HG02759 (cell line): Measurements from ENCODE around the gene ARL15.
"Not testable (repeated sequence)": the region's sequence is repeated elsewhere in the genome, so short reads cannot be mapped to it uniquely, and the experiment has no call there.

Experiments
- ATAC-seq: cut with Tn5 transposase; IDR thresholded peaks from one replicate; pipeline ENCODE4 v1.9.1; 2021; ENCODE audit warnings: mild to moderate bottlenecking, moderate library complexity; ENCODE audit not compliant: unreplicated experiment

ARL15 gene

DNA sequence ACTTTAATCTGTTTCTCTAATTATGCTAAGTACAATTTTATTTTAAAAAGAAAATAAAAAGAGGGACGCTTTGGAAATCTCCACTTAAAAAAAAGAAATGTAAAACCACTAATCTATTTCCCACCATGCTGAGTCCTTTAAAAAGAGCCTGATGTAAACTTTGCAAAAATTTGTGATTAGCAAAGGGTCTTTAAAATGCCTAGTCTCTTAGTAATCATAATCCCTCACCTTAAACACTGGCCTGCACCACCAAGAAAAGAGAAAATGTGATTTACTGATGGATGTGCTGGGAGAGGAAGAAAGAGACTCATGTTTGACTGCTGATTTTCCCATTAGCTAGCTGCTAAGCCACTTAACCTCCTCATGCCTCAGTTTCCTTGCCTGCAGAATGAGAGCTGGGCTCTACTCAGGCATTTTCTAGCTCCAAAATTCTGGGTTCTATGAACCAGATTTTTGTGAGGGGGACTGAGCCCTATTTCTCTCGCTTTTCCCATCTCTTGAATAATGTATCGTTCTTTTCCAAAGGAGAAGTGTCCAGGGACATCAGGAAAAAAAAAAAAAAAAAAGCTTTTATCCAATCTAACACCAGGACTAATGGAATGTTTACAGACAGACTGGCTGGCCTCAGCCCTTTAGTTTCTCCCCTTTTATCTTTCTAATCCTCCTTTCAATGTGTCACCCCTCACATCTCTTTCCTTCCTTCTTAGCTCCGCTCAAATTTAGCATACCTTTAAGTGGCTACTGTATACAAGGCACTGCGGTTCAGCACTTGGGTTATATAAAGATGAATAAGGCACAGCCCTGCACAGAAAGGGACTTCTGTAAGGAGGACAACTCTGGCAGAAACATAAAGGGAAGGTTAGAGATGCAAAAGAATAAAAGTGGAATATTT lies 312.4 kb downstream of the ARL15 start:
- no peak for ATAC-seq

DNA sequence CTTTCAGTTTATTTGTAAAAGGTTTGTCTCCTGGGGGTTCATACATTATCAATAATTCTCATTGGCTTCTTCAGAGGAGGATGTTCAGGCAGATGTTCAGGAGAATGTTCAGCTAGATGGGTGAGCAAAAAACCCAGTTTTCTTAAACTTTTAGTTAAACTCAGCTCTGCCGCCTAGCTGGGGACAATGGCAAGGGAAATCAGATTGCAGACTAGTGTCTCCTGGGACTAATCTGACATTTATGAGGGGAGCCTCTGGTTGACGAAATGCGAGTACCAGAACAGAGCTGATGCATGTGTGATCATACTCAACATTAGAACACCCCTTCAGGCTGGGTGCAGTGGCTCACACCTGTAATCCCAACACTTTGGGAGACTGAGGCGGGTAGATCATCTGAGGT lies 314.4 kb downstream of the ARL15 start:
- no peak for ATAC-seq

DNA sequence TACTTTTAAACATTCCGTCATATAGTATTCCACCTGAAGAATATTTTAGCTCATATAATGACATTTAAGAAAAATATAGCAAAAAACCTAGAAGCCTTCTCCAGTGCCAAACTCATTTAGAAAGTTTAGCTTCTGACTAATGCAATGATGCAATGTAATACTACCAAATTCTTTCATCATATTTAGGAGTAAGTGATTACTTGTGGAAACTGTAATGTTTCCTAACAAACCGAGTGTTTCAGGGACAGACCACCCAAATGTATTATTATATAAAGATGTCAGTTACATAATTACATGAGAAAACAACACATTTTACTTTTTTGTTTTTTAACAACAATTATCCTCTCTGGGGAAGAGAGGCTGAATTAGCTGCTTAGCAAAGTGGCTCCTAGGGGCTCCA lies 316.2 kb downstream of the ARL15 start:
- no peak for ATAC-seq

DNA sequence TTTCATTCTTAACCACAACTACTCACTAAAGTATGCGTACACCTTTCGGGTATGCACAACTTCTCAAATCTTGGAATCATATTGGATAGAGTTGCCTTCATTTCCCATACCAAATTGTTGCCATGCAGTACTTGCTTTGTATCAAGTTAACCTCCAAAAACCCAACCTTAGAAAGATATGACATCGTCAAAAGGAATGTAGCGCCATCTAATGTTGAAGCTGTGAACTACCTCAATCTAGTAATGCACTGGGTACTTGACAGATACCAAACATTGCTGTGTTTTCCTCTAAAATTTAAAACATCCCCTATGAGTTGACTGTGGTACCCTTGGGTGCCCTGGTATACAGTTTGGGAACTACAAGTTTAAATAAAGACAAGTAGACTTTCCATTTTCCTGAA lies 318.4 kb downstream of the ARL15 start:
- ATAC-seq = no peak

DNA sequence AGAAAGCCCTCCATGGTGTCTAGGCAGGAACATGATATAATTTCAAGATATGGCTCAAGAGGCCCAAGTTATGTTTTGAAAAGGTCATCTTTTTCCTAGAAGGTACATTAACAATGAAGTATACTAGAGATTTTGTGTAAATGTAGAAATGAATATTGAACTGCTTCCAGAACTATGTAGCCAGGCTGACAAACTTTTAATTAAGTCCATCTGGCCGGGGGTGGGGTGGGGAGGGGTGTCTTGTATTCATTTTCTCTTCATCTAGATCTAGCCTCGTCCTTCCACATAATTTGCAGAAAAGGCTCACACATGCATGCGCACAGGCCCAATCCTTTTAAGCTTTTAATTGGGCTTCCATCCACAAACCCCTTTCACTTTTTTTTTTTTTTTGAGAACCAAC lies 323.3 kb downstream of the ARL15 start:
- ATAC-seq = no peak

DNA sequence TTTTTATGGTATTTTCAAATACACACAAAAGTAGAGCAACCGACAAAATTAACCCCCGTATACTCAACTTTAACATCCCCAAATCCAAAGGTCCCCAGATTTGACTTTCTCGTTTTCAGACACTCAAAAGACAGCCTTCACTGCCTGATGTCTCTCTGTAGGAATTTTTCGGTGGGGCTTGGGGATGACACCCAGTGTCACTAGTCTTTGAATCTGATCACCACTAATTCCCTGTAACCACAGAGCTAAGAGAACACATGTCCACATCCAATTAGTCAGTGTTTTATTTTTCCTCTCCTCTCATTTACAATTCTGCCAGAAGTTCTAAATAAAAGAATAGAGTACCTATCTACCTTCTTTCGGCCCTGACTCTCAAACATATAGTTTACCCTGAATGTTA lies 324.6 kb downstream of the ARL15 start:
- ATAC-seq = no peak

DNA sequence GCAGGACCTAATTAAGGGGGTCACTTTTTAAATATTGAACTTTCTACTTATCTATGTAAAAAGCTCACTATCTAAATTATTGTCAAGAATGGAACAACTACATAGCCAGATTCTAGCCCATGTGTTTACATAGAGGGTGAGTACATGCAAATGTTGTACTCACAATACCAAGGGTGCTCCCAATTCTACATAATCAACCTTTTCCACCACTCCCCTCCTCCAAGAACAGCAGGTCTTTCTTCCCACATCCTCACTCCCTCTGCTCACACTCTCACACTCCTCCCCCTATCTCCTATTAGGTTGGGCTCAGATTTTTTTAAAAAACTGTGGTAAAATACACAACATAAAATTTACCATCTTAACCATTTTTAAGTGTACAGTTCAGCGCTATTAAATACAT lies 325.4 kb downstream of the ARL15 start:
- no peak for ATAC-seq

DNA sequence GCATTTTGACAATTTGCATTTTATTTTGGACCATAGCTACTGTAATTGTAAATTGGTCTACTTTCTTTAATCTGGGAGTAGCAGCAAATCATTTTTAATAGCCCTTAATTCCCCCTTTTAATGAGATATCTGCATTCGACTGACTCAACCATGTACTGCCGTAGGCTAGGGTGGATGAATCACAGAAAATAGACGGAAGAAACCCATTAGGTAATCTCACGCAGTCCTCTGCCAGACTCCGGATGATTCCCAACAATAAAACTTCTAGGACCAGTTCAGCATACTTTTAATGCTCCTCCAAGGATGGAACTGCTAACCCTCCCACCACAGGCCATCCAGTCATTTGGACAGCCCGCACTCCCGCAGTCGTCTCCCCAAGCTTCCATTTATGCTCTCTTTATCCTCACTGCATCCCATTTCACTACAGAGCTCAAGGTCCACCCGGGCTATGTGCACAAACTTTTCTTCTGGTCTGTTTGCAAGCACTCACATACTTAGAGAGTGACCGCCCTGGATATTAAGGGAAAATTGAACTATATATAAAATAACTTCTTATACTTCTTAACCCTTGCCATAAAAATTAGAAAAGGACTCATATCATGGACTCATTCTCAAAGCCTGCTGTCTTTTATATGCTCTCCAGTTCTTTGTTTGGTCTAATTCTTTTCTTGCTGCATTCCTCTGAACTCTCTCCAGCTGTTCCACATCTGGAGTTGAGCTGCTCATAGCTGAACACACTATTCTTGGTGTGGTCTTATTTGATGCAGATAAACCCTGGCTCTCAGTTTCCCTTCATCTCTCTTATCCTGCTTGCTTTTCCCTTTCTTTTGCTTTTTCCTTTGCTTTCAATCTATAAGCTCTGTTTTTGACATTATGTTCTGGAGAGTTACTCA lies 326.6 kb downstream of the ARL15 start:
- ATAC-seq = no peak

DNA sequence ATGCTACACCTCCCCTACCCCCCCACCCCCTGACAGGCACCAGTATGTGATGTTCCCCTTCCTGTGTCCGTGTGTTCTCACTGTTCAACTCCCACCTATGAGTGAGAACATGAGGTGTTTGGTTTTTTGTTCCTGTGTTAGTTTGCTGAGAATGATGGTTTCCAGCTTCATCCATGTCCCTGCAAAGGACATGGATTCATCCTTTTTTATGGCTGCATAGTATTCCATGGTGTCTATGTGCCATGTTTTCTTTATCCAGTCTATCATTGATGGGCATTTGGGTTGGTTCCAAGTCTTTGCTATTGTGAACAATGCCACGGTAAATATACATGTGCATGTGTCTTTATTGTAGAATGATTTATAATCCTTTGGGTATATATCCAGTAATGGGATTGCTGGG lies 328.1 kb downstream of the ARL15 start:
- ATAC-seq = not testable (repeated sequence)

DNA sequence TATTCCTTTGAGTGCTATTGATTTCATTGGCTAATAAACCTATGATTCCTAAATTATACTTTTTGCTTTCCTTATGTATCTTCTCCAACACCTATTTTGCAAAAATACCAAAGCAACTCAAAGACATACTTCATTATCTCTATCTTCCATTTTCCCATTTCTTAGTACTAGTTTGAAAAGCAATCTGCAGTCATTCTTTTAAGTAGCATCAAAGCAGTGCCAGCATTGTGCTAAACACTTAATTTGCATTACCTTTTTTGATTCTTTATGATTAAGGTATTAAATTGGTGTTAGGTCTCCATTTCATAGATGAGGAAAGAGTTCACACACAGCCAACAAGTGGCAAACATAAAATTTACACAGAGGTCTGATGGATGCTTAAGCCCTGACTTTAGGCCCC lies 330.3 kb downstream of the ARL15 start:
- no peak for ATAC-seq

DNA sequence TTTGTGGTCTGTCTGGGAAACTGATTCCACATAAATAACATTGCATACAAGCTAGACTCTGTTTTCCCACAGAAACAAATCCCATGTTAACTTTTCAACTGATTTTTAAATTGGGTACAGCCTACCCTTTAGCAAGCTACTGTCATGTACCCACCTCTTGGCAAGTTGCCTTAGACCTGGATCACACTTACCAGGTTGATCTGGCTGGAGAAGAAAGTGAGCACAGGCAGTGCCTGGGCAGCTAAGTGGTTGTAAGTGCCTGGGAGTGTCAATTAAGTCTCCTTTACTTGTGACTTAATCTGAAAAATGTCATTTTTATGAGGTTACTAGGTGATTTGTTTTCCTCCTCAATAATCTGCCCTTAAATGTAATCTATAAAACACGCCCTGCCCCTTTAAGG lies 336.4 kb downstream of the ARL15 start:
- ATAC-seq = no peak

DNA sequence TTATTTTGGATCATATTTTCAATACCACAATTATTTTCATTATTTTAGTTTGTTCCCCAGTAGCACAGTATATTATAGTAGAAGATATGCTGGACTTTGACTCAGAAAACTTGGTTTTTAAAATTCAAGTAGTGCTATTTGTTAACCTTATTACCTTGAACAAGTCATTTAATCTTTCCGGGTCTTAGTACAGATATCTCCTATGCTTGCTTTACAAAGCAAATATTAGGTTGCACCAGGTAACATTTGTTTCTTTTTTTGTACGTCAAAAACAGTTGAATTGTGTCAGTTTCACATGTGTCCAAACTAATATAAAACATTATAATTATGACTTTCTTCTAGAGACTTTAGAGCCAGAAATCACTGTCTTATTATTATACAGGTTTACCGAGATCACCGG lies 338.1 kb downstream of the ARL15 start:
- ATAC-seq = no peak

DNA sequence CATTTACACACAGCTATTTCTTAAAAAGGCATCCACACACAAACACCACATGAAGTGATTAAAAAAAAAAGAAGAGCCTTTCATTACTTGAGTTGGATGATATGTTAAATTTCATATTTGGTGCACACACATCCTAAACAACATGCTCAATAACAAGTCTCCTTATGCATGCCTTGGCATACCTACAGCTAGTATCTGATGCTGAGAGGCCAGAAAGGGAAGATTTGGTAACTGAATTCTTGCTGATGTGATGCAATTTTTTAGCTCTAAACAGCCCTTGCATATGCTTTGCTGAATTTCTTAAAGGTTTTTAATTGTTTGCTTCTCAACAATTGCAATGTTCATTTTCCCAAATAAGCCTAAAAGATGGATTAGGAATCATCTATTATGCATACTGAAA lies 338.8 kb downstream of the ARL15 start:
- ATAC-seq = no peak

DNA sequence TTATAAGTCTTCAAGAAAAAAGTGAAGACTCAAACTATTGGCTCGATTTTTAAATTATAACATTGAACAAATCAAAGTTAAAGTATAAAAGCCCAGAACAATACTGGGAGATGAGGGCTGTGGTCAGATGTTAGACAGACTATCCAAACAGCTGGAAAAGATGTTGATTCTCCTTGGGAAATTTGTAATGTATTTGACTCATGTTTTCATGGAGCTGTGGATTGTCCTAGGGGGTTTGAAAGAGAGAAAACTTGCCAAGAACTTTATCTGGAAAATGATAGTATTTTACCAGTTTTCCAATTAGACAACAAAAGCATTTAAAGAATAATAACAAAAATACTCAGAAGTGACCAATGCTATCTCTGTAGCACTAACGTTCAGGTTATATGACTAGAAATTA lies 339.2 kb downstream of the ARL15 start:
- no peak for ATAC-seq

DNA sequence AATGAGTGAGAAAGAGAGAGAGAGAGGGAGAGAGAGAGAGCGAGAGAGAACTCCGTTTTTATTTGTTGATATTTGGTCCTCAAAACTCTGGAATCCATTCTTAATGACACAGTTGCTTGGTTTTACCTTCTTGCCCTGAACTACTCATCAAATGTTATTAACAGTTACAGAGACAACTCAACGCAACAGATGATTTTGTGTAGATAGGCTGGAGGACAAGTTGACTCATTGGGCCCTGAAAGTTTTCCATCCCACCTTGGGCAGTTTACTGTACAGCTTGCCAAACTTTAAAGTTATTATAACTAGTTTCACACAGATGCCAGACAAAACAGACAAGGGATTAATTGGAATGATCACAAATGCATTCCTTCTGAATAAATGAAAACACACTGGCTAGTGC lies 339.9 kb downstream of the ARL15 start:
- ATAC-seq = no peak

DNA sequence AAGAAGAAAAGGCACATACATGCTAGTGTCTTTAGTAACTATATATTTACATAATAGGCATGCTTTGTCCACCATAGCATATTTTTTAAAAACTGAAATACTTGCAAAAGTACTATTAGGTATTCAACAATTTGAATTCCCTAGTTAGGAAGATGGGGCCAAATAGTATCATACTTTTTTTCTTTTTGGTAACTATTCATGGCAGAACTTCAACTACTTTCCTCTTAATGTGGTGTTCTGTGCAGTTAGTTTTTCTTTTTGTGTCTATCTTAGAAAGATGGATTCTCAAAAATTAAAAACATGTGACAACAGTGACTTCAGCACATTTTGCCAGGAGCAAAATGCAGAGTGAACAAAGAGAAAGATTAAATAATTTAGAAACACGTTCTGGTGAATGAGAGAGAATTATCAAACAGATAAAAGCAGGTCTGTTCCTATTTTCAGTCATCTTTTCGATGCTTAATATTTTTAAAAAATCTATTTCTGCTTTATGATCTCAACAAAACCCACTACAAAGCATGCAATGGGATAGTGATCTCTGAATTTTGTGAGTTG lies 341.1 kb downstream of the ARL15 start:
- no peak for ATAC-seq

DNA sequence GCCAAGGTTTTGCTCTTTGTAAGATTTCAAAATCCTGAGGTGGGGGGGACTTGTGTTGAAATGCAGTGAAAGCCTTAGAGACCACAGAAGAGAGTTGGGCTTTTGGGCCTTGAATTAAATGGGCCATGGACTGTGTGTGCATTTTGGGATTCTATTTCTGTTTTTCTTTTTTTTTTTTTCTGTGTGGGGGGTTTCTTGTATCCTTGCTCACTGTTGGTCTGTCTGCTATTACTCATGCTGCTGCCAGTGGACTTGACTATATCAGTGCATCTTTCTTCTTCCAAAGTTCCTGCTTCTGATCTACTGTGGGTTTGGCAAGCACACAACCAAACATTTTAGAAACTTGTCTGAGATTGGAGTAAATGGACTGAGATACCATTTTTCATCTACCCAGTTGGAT lies 344.9 kb downstream of the ARL15 start:
- ATAC-seq = no peak

DNA sequence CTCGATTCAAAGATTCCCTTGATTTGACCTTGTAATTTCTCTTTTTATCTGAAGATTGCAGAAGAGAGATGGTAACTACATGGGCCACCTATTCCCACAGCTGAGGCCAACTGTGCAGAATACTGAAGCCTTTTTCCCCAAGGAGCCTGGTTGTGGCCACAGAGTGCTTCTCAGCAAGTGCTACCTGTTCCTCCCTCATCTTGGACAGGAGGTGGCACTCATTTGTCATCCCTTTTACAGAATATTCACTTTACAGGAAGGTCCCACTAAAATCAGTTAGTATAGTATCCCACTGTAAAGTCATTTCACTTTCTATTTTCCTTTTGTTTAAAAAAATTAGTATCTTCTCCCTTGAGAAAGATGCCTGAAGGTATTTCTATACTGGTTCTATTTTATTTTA lies 346.4 kb downstream of the ARL15 start:
- ATAC-seq = no peak

DNA sequence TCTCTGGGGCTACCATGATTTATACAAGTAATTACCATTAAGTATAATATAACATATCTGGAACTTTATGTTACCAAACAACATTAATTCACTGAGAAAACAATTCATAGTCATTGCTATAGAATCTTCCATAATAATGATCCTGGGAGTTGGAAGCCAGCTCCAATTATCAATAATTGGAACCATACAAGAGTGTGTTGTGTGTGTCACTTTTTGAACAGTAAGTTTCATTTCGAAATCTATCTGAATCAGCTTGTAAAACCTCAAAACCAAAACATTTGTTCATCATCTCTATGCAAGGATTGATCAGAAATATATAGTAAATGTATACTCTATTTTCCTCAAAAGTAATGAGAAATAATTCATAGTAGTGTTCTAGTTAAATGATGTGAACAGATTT lies 348.1 kb downstream of the ARL15 start:
- ATAC-seq = no peak

DNA sequence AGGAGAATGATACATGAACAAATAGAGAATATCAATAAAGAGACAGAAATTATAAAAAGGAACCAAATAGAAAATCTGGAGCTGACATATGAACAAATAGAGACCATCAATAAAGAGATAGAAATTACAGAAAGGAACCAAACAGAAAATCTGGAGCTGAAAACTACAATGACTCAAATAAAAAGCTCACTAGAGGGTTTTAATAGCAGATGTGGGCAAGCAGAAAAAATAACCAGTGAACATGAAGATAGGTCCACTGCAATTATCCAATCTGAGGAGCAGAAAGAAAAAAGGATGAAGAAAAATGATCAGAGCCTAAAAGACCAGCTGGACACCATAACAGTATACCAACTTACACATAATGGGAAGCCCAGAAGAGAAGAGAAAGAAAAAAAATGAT lies 353.7 kb downstream of the ARL15 start:
- ATAC-seq = no peak

DNA sequence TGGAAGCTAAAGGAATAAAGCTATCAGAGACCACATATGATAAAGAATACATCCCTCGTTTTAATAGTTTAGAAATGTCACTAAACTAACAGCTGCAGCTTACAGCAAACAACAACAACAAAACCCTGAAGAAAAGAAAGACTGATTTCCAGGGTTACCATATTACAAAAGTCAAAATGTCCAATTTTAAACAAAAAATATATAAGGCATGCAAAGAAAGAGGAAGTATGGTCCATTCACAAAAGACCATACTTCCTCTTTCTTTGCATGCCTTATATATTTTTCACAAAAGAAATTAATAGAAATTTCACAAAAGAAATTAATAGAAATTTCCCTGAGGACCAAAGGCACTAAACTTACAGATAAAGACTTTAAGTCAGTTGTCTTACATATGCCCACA lies 354.2 kb downstream of the ARL15 start:
- ATAC-seq = no peak

DNA sequence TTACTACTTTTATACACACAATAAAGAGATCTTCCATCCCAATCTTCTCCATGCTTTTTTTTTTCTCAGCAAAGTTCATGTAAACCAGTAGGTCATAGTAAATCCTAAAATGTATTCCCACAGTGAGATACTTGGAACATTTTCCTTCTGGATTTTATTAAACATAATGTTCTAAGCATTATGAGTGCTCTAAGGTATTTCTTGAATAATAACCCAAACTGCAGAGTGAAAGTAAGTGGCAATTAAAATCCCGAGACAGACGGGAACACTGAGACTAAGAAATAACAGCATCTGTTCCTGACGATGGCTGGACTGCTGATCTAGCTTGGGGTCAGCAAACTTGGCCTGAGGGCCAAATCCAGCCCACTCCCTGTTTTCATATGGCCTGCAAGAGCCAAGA lies 359.8 kb downstream of the ARL15 start:
- no peak for ATAC-seq
